ENCODE data around the gene CCDC107. TPM values are rescaled to one million over a fixed set of nuclear protein-coding genes. Genes with fewer than 3 reads are reported as not detected.

Gene CCDC107
- total and polyA plus RNA-seq, 2 of the 13 experiments (the other 11 are each of a cell fraction or from before 2014, with no cell fraction given), result 7.1 to 15.2 TPM

DNA sequence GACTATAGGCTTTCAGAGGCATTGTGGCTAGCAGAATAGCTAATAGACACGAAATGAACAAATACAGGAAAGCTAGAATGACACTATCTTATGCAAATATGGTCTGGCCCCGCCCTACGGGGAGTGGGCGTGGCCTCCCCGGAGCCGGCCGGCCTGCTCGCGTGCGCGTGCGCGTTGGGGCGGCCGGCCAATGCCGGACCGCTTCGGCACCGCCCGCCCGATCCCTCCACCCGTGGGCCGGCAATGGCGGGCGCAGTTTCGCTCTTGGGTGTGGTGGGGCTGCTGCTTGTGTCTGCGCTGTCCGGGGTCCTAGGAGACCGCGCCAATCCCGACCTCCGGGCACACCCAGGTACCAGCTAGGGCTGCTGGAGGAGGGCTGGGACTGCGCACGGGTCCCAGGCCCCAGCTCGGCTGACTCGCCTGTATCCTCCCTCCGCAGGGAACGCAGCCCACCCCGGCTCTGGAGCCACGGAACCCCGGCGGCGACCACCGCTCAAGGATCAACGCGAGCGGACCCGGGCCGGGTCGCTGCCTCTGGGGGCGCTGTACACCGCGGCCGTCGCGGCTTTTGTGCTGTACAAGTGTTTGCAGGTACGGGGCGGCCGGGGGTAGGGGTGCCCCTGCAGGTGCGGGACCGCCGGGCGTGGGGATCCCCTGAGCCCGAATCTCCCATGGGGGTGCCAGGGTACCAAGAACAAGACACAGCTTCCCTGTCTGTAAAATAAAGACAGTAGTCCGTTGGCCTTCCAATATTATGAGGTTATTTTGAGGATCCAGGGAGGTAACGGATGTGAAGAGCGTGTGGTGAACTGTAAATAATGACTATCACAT, at the start of gene CCDC107 (continued):
- TF ChIP-seq, protein P1, sequence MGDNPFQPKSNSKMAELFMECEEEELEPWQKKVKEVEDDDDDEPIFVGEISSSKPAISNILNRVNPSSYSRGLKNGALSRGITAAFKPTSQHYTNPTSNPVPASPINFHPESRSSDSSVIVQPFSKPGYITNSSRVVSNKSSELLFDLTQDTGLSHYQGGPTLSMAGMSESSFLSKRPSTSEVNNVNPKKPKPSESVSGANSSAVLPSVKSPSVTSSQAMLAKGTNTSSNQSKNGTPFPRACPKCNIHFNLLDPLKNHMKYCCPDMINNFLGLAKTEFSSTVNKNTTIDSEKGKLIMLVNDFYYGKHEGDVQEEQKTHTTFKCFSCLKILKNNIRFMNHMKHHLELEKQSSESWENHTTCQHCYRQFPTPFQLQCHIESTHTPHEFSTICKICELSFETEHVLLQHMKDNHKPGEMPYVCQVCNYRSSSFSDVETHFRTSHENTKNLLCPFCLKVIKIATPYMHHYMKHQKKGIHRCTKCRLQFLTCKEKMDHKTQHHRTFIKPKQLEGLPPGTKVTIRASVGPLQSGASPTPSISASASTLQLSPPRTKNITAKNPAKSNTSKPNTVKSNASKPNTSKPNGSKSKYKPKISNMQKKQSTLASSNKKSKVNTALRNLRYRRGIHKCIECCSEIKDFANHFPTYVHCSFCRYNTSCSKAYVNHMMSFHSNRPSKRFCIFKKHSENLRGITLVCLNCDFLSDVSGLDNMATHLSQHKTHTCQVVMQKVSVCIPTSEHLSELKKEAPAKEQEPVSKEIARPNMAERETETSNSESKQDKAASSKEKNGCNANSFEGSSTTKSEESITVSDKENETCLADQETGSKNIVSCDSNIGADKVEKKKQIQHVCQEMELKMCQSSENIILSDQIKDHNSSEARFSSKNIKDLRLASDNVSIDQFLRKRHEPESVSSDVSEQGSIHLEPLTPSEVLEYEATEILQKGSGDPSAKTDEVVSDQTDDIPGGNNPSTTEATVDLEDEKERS (CRISPR knock-in tag; IDR thresholded peaks at IDR 0.05), result no peak; the same call in 1 of the 2 replicates
- TF ChIP-seq, protein P2, sequence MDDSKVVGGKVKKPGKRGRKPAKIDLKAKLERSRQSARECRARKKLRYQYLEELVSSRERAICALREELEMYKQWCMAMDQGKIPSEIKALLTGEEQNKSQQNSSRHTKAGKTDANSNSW (CRISPR knock-in tag; IDR thresholded peaks at IDR 0.05; ENCODE audit: borderline replicate concordance), result no peak
- TF ChIP-seq SP2 (CRISPR knock-in tag; IDR thresholded peaks at IDR 0.05), result no peak; the same call in 1 of the 2 replicates
- TF ChIP-seq HDAC1 (CRISPR knock-in tag; IDR thresholded peaks at IDR 0.05), result no peak; the same call in 1 of the 2 replicates
- TF ChIP-seq TAF1 (CRISPR knock-in tag; IDR thresholded peaks at IDR 0.05), result peak; percentile 88
- TF ChIP-seq RELA (CRISPR knock-in tag; IDR thresholded peaks at IDR 0.05), result no peak
- TF ChIP-seq ZFP41 (CRISPR knock-in tag; IDR thresholded peaks at IDR 0.05; ENCODE audit: borderline replicate concordance), result no peak
- TF ChIP-seq CENPT (CRISPR knock-in tag; IDR thresholded peaks at IDR 0.05; ENCODE audit: low read depth), result 0 out of 2 replicates have a peak, but pooled peaks have one; percentile 51
- no peak; the same call in 1 of the 2 replicates for TF ChIP-seq ISL2 (CRISPR knock-in tag; IDR thresholded peaks at IDR 0.05)
- peak; percentile 41; the same call in 1 of the 2 replicates for TF ChIP-seq ZMYM4 (CRISPR knock-in tag; IDR thresholded peaks at IDR 0.05)
- TF ChIP-seq, protein P3, sequence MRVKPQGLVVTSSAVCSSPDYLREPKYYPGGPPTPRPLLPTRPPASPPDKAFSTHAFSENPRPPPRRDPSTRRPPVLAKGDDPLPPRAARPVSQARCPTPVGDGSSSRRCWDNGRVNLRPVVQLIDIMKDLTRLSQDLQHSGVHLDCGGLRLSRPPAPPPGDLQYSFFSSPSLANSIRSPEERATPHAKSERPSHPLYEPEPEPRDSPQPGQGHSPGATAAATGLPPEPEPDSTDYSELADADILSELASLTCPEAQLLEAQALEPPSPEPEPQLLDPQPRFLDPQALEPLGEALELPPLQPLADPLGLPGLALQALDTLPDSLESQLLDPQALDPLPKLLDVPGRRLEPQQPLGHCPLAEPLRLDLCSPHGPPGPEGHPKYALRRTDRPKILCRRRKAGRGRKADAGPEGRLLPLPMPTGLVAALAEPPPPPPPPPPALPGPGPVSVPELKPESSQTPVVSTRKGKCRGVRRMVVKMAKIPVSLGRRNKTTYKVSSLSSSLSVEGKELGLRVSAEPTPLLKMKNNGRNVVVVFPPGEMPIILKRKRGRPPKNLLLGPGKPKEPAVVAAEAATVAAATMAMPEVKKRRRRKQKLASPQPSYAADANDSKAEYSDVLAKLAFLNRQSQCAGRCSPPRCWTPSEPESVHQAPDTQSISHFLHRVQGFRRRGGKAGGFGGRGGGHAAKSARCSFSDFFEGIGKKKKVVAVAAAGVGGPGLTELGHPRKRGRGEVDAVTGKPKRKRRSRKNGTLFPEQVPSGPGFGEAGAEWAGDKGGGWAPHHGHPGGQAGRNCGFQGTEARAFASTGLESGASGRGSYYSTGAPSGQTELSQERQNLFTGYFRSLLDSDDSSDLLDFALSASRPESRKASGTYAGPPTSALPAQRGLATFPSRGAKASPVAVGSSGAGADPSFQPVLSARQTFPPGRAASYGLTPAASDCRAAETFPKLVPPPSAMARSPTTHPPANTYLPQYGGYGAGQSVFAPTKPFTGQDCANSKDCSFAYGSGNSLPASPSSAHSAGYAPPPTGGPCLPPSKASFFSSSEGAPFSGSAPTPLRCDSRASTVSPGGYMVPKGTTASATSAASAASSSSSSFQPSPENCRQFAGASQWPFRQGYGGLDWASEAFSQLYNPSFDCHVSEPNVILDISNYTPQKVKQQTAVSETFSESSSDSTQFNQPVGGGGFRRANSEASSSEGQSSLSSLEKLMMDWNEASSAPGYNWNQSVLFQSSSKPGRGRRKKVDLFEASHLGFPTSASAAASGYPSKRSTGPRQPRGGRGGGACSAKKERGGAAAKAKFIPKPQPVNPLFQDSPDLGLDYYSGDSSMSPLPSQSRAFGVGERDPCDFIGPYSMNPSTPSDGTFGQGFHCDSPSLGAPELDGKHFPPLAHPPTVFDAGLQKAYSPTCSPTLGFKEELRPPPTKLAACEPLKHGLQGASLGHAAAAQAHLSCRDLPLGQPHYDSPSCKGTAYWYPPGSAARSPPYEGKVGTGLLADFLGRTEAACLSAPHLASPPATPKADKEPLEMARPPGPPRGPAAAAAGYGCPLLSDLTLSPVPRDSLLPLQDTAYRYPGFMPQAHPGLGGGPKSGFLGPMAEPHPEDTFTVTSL (CRISPR knock-in tag; IDR thresholded peaks at IDR 0.05; ENCODE audit: borderline replicate concordance), result no peak
- TF ChIP-seq ZNF816 (CRISPR knock-in tag; IDR thresholded peaks at IDR 0.05; ENCODE audit: borderline replicate concordance), result 0 out of 2 replicates have a peak, but pooled peaks have one; percentile 85
- TF ChIP-seq CREM (IDR thresholded peaks at IDR 0.05), result no peak
- TF ChIP-seq CREM (CRISPR knock-in tag; IDR thresholded peaks at IDR 0.05), result no peak
- TF ChIP-seq PHF8 (CRISPR knock-in tag; IDR thresholded peaks at IDR 0.05), result peak; percentile 88
- TF ChIP-seq NR1H2 (CRISPR knock-in tag; IDR thresholded peaks at IDR 0.05; ENCODE audit: borderline replicate concordance, low read depth), result no peak; the same call in 1 of the 2 replicates
- TF ChIP-seq ZSCAN9 (CRISPR knock-in tag; IDR thresholded peaks at IDR 0.05; ENCODE audit: borderline replicate concordance), result 0 out of 2 replicates have a peak, but pooled peaks have one; percentile 15
- TF ChIP-seq, protein P4, sequence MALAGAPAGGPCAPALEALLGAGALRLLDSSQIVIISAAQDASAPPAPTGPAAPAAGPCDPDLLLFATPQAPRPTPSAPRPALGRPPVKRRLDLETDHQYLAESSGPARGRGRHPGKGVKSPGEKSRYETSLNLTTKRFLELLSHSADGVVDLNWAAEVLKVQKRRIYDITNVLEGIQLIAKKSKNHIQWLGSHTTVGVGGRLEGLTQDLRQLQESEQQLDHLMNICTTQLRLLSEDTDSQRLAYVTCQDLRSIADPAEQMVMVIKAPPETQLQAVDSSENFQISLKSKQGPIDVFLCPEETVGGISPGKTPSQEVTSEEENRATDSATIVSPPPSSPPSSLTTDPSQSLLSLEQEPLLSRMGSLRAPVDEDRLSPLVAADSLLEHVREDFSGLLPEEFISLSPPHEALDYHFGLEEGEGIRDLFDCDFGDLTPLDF (CRISPR knock-in tag; IDR thresholded peaks at IDR 0.05), result no peak
- TF ChIP-seq MIER3 (CRISPR knock-in tag; IDR thresholded peaks at IDR 0.05; ENCODE audit: borderline replicate concordance), result no peak
